Stimulated activated CD4-positive, alpha-beta T cell treated with anti-CD3 and anti-CD28 coated beads, Interleukin-1b, Interleukin-23, amount 100 ng/mL, for 1 hour (primary cell): ENCODE data around the gene RIPK4.
"Not testable (repeated sequence)": the region's sequence is repeated elsewhere in the genome, so short reads cannot be mapped to it uniquely, and the experiment has no call there.

Source experiments
- DNase-seq, 2 donors: peaks; one replicate each; pipeline ENCODE4 v3.0.0-alpha.2; 2020; ENCODE audit warnings: low read depth in 2 of 2

The RIPK4 gene

DNA sequence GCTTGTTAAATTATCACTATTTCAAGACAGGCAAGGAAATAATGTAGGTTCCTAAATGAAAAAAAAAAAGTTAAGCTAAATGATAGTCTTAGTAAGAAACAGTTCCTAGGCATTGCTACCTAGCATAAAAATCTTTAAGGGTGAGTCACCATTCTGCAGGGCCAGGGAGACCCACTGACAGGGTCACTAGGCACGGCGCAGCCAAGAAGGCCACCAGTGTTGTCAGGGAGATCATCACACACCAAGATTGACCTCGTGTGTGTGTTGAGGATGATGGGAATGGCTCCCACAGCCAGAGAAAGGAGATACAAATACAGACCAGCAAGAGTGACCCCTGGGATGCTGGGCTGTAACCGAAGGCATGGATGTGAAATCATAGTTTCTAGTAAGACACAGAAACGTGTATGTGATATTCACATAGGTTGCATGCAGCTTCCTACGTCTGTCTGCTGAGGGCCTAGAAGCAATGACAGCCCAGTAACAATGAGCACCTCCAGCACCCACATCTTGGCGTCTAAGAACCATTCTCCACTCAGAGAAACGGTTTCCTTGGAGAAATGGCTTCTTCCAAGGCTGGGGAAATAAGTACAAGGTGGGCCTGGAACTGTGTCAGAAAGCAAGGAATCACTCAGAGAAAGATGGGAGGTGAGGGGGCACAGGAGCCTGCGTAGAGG, 29.1 kb downstream of the RIPK4 start:
- DNase-seq: no peak

GRCh38 chr21:41736423-41736822, 30.4 kb downstream of the RIPK4 start:
- no peak for DNase-seq

DNA sequence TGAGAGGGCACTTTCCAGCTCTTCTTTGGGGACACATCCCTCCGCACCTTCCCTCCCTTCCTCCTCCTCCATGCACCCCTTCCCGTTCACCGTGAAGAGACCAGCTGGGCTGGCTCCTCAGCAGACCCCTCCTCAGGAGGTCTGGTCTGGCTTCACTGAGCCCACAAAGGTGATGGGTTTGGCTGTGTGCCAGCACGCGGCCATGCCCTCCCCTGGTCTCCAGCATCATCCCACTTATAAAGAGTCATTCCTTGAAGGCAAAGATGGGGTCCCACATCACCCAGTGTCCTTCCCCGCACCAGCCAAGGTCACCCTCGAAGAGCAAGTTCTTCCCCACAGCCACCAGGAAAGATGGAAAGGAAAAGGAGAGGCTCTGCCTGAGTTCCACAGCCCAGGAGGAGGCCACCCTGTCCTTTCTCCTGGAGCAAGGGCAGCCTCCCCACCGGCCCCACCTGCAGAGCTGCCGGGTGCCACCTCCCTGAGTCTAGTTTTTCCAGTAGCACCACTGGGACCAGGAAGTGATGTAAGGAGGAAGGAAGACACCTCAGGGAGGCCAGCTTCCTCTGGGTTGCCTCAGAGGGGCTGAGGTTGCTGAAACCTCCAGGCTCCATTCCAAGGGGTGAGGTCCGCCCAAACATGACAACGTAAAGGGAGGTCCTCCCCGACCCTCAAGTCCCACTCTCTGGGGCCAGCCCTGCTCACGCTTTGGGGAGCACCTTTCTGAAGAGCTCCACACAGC, 32.7 kb downstream of the RIPK4 start:
- no peak for DNase-seq

GRCh38 chr21:41731081-41731480, 35.8 kb downstream of the RIPK4 start:
- no peak for DNase-seq

DNA sequence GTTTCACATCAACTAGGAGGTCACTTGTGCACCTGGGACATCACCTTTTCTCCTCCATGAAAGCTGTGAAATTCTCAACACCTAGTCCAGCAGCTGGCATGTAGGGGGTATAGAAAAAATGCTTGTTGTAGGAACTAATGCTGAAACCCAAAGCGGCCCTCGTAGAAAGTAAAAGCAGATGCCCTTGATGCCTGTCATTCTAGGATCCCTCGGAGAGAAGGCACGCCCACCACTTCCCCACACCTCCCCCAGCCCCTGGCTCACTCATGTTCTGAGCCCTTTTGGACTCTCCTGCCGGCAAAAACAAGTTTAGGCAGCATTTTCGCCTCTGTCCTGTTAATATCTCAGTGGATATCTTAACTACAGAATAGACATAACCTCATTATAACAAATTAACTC, 36.5 kb downstream of the RIPK4 start:
- DNase-seq: no peak

- DNase-seq: no peak
These were observed 37.0 kb downstream of the RIPK4 start for GRCh38 chr21:41729701-41730366.

DNA sequence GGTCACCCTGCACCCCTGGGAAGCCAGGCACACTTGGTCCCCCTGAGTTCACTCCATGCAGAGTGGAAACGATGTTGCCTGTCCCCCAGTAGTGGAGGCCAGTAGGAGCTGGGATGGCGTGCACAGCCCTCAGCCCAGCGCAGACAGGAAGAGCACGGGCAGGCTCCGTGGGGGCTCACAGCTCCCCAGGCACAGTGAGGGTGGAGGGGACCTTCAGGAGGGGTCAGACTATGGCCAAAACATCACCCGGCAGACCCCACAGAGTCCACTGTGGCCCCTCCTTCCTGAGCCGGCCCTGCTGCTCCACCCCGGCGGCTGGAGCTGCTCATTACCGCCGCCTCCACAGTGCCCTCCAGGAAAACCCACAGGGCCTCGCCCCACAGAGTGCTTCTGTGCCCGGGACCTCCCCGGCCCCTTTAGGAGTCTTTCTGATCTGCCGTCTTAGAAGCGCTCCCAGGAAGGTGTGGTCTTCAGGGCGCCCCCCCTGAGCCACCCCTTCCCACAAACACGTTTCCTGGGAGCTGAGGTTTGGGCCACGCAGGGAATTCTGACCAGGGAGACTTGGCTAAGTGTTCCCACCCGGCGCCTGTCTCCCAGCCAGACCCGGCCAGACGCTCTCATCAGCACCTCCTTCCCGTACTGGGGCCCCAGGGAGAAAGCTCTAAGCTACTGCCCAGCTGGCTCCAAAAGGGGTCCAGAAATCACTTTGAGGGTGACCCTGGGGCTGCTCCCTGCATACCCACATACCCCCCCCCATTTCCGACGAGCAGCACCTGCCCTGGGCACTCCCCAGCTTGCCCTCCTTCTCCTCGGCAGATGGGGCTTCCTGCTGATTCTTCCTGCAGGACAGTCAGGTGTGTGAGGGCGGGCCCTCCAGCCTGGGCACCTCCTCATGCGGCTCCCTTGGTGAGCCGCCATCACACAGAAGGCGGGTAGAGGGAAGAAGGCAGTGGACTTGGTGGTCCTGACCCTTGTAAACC, 38.8 kb downstream of the RIPK4 start:
- no peak for DNase-seq

DNA sequence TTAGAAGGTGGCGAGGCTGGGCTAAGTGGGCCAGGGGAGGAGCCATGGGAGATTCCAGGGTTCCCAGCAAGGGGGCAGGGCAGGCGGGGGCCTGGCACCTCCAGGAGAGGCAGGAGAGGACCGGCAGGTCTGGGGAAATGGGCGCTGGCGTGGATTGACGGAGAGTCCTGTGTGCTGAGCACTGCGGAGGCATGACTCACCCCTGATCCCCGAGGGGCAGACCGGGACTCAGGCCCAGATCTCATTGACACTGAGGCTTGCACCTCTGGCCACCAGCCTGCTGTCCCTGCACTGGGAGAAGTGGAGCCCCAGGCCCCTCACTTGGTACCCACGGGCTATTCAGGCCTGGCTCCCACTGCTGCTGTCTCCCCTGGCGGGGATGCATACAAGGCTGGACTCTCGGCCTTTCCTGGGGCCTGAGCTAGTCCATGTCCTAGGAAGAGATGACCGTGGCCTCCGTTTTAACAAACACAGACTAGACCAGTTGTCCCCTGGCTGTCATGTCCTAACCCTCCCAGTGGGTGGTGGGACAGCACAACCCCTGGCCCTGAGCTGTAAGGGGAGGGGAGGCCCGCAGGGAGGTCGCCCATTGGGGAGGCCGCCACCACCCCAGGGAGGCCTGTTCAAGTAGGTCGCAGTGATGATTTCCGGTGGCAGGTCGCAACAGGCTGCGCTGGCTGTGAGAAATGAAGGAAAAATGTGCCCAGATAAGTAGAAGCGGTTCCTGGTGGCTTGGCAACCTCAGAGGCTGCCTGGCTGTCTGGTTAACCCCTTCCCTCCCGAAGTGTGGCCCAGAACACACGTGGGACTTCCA, 39.7 kb downstream of the RIPK4 start:
- DNase-seq: no peak

DNA sequence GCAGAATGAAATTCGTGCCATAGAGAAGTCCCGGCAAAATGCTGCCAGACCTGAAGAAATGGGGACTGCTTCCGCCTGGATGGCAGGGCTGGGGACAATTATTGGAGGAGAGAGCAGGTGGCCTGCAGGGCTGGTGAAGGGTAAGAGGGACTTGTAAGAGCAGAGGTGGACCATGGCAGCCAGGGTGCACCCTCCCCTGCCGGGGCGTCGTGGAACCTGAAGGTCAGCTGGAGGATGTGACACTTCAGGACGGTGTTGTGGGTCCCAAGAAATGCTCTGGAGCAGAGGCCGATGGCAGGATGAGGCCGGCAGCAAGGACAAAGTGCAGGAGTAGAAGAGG, 40.3 kb downstream of the RIPK4 start:
- DNase-seq: no peak

DNA sequence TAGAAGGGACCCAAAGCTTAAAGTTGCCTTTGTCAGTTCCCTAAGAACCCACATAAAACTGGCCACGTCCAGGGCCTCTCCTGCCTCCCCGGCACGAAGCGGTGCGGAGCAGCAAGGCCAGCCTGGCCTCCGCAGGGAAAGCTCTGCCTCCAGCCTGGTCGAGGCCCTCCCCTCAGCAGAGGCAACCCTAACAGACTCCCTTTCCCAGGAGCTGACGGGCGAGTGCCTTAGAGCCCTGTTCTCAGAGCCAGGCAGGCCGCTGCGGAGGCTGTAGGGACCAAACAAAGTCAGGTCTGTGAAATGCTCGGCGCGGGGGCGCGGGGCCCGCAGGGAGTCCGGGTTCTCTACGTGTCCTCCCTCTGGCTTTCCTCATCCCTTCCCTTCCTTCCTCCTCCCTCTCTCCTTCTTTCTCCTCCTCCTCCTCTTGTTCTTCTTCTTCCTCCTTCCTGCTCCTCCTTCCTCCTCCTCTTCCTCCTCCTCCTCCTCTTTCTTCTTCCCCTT, 40.7 kb downstream of the RIPK4 start:
- no peak for DNase-seq

GRCh38 chr21:41725421-41726031, 41.3 kb downstream of the RIPK4 start:
- DNase-seq: no peak

DNA sequence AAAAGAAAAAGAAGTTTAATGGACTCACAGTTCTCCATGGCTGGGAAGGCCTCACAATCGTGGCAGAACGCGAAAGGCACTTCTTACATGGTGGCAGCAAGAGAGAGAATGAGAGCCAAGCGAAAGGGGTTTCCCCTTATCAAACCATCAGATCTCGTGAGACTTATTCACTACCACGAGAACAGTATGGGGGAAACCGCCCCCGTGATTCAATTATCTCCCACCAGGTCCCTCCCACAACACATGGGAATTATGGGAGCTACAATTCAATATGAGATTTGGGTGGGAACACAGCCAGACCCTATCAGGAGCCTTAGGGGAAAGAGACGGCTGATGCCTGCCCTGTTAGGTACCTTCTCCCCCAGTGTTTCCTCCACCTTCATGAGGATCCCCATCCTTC, 43.0 kb downstream of the RIPK4 start:
- not testable (repeated sequence) for DNase-seq

DNA sequence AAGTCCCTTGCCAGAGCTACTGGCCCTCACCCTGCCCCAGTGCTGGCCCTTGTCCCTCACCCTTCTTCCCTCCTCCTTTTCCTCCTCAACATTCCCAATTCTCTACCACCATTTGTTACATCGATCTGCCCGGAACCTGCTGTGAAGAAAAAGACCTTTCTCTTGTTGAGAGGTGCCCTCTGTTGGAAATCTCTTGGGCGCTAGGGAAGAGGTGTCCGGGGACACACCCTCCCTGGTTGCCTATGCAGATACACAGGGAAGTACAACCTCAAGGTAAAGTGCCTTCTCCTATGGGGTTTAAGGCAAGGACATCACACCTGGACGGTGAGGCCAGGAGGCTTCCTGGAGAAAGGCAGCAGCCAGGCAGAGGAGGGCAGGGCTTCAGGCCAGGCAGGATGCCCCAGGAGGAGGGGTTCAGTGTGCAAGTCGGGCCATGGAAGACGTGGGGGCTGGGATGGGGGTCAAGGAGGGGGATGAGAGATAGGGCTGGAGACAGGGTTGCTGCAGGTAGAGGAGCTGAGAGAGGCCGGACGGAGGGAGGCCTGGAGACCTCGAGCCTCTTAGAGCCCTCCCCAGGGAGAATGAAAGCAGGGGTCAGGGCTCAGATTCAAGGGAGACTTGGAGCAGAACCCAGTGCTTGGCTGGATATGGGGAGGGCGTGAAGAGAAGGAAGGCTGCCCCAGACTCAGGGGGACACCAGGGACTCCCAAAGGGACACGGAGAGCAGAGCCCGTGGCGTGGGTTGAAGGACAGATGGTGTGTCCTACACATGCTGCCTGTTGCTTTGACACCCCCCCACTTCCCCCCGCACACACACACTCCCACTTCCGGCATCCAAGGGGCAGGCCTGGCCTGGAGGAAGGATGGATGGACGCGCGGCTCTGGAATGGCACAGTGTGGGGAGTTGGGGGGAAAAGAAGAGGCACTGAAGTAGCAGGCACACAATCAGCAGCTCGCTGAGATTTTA, 44.5 kb downstream of the RIPK4 start:
- DNase-seq: no peak

GRCh38 chr21:41720250-41720649, 46.6 kb downstream of the RIPK4 start:
- DNase-seq: no peak

DNA sequence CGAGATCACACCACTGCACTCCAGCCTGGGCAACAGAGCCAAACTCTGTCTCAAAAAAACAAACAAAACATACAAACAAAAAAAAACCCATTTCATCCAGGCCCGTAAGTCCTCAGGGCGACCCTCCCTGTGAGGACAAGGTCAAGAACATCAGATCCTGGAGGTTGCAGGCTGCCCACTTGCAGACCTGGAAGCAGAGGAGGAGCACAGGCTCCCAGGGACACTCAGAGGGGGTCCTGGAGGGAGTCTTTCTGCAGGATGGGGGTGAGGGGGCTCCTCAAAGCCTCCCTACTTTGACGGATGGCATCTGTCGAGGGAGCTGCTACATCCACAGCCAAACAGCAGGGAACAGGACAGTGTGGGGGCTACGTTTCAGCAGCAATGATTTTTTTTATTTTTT, 47.2 kb downstream of the RIPK4 start:
- DNase-seq: no peak

DNA sequence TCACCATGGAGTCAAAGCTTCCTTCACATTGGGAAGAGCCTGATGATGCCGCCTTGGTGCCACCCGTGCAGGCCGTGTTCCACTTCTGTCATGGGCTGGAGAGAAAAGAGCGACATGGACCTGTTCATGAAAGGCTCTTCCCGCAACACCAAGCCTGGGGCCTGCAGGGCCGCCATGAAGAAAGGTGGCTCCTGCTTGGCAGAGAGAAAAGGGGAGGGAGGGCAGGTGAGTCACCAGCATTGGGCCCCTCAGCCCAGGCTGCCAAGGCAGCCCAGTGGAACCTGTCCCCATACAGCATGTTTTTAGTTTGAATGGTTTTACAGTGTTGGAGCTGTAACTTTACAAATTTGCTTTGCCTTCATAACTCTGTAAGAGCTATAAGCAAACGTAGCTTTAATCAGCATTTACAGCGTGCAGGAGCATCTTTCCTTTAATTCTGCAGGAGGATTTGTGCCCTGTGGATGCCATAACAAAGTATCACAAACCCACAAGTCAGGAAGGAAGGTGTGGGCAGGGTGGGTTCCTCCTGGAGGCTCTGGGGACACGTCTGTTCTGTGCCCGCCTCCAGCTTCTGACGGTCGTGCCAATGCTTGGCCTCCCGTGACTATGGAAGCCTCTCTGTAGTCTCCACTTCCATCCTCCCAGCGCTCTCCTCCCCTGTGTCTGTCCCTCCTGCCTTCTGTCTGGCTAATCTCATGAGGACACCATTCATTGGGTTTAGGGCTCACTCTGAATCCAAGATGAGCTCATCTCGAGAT, 49.1 kb downstream of the RIPK4 start:
- DNase-seq: no peak

DNA sequence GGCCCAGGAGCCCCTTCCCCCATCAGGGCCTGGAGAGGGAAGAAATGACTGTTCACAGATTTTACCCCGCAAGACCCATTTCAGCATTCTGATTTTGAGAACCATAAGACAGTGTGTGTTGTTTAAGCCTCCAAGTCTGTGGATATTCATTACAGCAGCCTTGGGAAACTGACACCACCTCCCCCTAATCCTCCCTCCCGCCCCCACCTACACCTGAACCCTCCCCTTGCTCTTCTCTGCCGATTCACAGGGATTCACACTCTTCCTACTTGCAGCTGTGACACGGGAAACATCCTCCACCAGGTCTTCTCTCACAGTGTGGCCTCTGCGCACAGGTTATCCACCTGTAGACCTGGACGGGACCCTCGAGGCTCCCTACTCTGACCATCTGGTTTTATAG, 50.1 kb downstream of the RIPK4 start:
- DNase-seq: no peak

DNA sequence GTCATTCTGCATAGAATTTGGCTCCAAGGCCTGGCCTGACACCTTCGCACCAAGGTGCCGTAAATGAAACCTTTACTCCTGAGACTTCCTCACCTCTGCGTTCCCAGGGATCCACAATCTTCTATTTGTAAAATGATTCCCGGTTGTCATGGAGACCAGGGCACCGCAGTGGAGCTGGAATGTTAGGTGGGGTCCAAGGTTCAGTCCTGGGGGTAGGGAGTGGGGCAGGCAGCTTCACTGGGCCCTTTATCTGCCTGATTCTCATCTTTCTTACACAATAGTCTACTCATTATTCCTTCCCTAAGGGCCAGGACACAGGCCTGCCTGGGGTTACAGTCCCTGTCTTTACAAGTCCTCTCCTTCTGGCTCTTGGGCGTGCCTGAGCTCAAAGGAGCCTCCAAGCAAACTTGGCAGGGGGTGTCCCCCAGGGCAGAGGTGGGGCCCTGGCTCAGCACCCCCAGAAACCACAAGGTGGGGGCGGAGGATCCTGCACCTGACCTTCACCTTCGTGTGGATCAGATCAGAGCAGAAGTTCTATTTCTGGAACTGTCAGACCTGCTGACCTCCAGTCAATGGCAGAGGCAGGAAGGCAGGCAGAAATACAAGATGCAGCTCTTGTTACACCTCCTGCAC, 51.1 kb downstream of the RIPK4 start:
- DNase-seq: no peak
